ENCODE data around the gene RFX8. TPM values are rescaled to one million over a fixed set of nuclear protein-coding genes. Genes with fewer than 3 reads are reported as not detected.

The RFX8 gene
- total and polyA plus RNA-seq, 2 donors (not counting 3 experiments of a cell fraction or from before 2014, with no cell fraction given): 0.21 to 1.00 TPM

DNA sequence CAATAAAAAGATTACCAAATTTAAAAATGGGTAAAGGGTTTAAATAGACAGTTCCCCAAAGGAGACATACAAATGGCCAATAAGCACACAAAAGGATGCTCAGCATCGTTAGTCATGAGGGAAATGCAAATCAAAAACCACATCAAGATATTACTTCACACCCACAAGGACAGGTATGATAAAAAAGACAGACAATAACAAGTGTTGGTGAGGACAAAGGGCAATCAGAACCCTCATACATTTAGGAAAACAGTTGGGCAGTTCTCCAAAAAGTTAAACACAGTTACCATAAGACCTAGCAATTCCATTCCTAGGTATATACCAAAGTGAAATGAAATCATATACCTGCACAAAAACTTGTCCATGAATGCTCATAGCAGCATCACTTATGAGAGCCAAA is 102.1 kb downstream of the RFX8 start:
- CTCF ChIA-PET: no interaction called here
- DNase-seq (ENCODE audit: low read depth, low spot score): no peak
- TF ChIP-seq GATA2 (IDR thresholded peaks at IDR 0.05; ENCODE audit: insufficient read depth, insufficient read length, low read depth, low read length) (no peak), POLR2AphosphoS5 (IDR thresholded peaks at IDR 0.05; ENCODE audit: insufficient read depth, low read depth, low read length) (no peak), MYC (IDR thresholded peaks at IDR 0.05; ENCODE audit: low read depth, low read length) (no peak), EZH2 (IDR thresholded peaks at IDR 0.05; ENCODE audit: borderline replicate concordance, low read depth, low read length, severe bottlenecking) (no peak), JUN (IDR thresholded peaks at IDR 0.05; ENCODE audit: borderline replicate concordance, insufficient read depth, insufficient read length, low read depth) (no peak)
- TF ChIP-seq, protein P1, sequence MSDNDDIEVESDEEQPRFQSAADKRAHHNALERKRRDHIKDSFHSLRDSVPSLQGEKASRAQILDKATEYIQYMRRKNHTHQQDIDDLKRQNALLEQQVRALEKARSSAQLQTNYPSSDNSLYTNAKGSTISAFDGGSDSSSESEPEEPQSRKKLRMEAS (IDR thresholded peaks at IDR 0.05; ENCODE audit: insufficient read depth, insufficient read length): no peak
- TF ChIP-seq, protein P2, sequence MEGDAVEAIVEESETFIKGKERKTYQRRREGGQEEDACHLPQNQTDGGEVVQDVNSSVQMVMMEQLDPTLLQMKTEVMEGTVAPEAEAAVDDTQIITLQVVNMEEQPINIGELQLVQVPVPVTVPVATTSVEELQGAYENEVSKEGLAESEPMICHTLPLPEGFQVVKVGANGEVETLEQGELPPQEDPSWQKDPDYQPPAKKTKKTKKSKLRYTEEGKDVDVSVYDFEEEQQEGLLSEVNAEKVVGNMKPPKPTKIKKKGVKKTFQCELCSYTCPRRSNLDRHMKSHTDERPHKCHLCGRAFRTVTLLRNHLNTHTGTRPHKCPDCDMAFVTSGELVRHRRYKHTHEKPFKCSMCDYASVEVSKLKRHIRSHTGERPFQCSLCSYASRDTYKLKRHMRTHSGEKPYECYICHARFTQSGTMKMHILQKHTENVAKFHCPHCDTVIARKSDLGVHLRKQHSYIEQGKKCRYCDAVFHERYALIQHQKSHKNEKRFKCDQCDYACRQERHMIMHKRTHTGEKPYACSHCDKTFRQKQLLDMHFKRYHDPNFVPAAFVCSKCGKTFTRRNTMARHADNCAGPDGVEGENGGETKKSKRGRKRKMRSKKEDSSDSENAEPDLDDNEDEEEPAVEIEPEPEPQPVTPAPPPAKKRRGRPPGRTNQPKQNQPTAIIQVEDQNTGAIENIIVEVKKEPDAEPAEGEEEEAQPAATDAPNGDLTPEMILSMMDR (IDR thresholded peaks at IDR 0.05; ENCODE audit: extremely low read depth in 1 of 2, insufficient read depth in 1 of 2, low read depth in 1 of 2, low read length in 2 of 2): no peak

More for the DNA sequence above, 102.1 kb downstream of the RFX8 start:
- Histone ChIP-seq H3K4me1 (ENCODE audit: control insufficient read depth, extremely low read depth, insufficient read depth, low read length) (no peaks in the 10 kb centered on the region), H3K9ac (replicated peaks; ENCODE audit: extremely low read depth, insufficient read depth, low read length) (no peak overlapping the region), H3K79me2 (ENCODE audit: control insufficient read depth, insufficient read depth, low read length) (no peaks in the 10 kb centered on the region), H3K27me3 (ENCODE audit: control insufficient read depth in 2 of 2, insufficient read depth in 2 of 2, low read length in 2 of 2) (peaks cover 0 to 2% of the 10 kb centered on the region in 2 experiments), H2AFZ (ENCODE audit: low read depth, low read length) (no peak overlapping the region), H3K9me3 (replicated peaks; ENCODE audit: control insufficient read depth, insufficient read depth, low read length) (no peaks in the 10 kb centered on the region), H3K9me1 (replicated peaks; ENCODE audit: control insufficient read depth, extremely low read depth, insufficient read depth, low read length) (no peaks in the 10 kb centered on the region), H3K4me3 (replicated peaks in 1 of 3; ENCODE audit: insufficient read depth in 1 of 3, low read depth in 1 of 3, low read length in 3 of 3) (no peak overlapping the region), H4K20me1 (replicated peaks; ENCODE audit: control insufficient read depth, extremely low read depth, insufficient read depth, low read length) (no peaks in the 10 kb centered on the region), H3K36me3 (ENCODE audit: control insufficient read depth in 2 of 2, extremely low read depth in 1 of 2, insufficient read depth in 2 of 2, low read length in 2 of 2) (no peaks in the 10 kb centered on the region), H3K27ac (ENCODE audit: insufficient read depth, low read depth, low read length) (no peak overlapping the region), H3K4me2 (ENCODE audit: insufficient read depth, low read length) (no peak overlapping the region)
- POLR2A ChIA-PET: no interaction called here
- BruUV-seq (replicated peaks): no TSS peak
- intact Hi-C loops (cut with micrococcal nuclease) (no loop called here), dilution Hi-C loops (cut with MboI; ENCODE audit: extremely low pct_ligation_motif_present, low sequenced_read_pairs) (no loop called here)
- FAIRE-seq: no peak

All from endothelial cell of umbilical vein (primary cell).